Activated T-helper 1 cell treated with anti-CD3 and anti-CD28 coated beads, Interleukin-2, amount 50 U/mL, for 16 hours (primary cell): ENCODE results near the gene SNAP29.
"Not testable (repeated sequence)": the region's sequence is repeated elsewhere in the genome, so short reads cannot be mapped to it uniquely, and the experiment has no call there.

Experiments
- DNase-seq, 2 donors: peaks; one replicate each; pipeline ENCODE4 v3.0.0-alpha.2; 2020; ENCODE audit warnings: low read depth in 1 of 2, low spot score in 1 of 2

Gene SNAP29

GRCh38 chr22:20928573-20928967, 69.8 kb downstream of the SNAP29 start:
- no peak for DNase-seq

GRCh38 chr22:20930004-20930403, 71.2 kb downstream of the SNAP29 start:
- DNase-seq = no peak

GRCh38 chr22:20930435-20930834, 71.6 kb downstream of the SNAP29 start:
- not testable (repeated sequence) for DNase-seq

- DNase-seq = no peak
Observed at GRCh38 chr22:20931126-20931654, 72.4 kb downstream of the SNAP29 start.

GRCh38 chr22:20933910-20934309, 75.1 kb downstream of the SNAP29 start:
- no peak for DNase-seq

GRCh38 chr22:20935049-20935448, 76.2 kb downstream of the SNAP29 start:
- DNase-seq = not testable (repeated sequence)

- DNase-seq = not testable (repeated sequence)
Observed at GRCh38 chr22:20935780-20936539, 77.2 kb downstream of the SNAP29 start.

GRCh38 chr22:20937031-20937793, 78.4 kb downstream of the SNAP29 start:
- no peak for DNase-seq

GRCh38 chr22:20937794-20938671, 79.2 kb downstream of the SNAP29 start:
- DNase-seq = no peak

GRCh38 chr22:20939457-20940185, 80.8 kb downstream of the SNAP29 start:
- DNase-seq = not testable (repeated sequence)

- no peak for DNase-seq
Observed at GRCh38 chr22:20940186-20940651, 81.4 kb downstream of the SNAP29 start.
